Inflammatory macrophage treated with lipopolysaccharide for 4 hours (primary cell): ENCODE data around the gene CC2D2B.
A peak's percentile ranks its signal among the peaks of the same experiment; 100 is the strongest.
"Not testable (repeated sequence)": the region's sequence is repeated elsewhere in the genome, so short reads cannot be mapped to it uniquely, and the experiment has no call there.

ENCODE experiments used
- DNase-seq: peaks from one replicate; pipeline ENCODE4 v3.0.0-alpha.2; 2020

CC2D2B gene

GRCh38 chr10:95906677-95907455, 909 bp upstream of the CC2D2B start:
- DNase-seq: peak; percentile 45

DNA sequence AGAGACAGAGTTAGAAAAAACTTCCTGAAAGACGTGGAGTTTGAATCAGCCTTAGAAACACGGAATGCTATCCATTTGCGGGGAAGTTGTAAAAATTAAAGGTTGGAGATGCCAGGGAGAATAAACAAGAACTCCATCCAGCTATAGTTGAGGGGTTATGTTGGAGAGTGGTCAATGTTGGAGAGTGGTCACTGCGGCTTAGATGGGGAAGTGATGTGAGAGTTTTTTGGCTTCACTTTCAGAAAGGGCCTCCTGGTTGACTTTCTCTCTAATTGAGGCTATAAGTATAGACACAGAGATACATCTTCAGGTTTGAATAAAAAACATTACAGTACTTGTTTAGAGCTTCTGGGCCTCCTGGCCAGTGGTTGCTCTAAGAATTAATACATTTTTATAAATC, 675 bp downstream of the CC2D2B start:
- no peak for DNase-seq

GRCh38 chr10:95909561-95909960, 1.8 kb downstream of the CC2D2B start:
- DNase-seq: no peak

- DNase-seq: not testable (repeated sequence)
These were observed 8.3 kb downstream of the CC2D2B start for GRCh38 chr10:95916039-95916438.

DNA sequence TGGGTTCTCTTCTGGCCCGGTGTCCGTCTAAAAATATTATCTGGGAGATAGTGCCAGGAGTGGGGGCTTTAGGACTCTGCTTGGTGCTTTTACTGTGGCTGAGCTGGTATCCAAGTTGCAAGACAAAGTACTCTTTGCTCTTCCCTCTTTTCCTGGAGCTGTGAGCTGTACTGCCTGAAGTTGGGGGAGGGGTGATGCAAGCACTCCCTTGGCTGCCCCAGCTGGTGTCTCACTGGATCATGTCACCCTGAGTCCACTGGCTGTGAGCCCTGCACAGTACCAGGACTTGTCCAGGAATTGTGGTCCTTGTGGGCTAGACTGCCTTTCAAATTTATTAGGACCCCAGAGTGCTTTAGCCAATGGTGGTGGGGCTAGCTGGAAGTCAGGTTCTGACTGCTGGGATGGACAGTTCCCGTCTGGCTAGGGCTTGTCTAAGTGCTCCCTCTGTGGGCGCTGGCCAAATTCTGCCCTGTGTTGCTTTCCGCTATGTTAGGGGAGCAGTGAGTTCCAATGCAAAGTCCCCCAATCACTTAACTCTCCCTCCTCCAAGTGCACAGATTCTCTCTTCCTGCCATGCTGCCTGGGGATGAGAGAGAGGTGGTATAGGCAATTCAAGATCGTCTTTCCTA, 13.1 kb downstream of the CC2D2B start:
- no peak for DNase-seq

DNA sequence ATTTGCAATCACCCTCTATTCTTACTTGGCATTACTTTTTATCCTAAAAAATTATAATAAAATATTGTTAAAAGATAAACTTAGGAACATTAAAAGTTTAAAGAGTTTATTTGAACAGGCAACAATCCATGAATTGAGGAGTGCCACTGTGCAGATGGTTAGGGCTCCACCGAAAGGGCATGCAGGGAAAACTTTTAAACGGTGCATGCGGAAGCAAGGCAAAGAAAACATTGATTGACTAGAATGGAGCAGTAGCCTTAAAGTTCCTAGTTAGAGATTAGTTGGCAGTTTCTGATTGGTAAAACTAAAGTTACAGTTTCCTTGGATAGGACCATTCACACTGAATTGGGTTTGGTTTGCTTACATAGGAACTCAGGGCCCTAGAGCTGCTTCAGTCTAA, 17.3 kb downstream of the CC2D2B start:
- DNase-seq: no peak

DNA sequence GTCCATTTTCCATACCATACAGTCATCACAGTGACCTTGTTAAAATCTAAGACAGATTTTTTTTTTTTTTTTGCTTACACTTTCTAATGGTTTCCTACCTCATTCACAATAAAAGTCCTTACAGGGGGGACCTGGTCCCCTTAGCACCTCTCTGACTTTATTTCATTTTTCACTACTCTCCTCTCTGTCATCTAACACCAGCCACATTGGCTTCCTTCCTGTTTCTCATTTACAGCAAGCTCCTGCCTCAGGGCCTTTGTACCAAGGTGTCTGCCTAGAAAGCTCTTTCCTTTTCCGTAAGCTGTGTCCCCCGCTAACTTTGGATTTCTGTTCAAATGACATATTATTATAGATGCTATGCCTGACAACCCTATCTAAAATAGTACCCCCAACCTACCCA, 27.7 kb downstream of the CC2D2B start:
- DNase-seq: no peak

DNA sequence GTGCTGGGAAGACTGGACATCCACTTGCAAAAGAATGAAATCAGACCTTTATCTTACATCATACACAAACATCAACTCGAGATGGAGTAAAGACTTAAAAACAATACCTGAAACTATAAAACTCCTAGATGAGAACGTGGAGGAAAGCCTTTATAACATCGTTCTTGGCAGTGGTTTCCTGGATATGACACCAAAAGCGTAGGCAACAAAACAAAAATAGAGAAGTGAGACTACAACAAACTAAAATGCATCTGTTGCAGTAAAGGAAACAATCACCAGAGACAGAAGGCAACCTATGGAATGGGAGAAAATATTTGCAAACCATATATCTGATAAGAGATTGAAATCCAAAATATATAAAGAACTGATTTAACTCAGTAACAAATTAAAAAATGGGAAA, 33.3 kb downstream of the CC2D2B start:
- peak; percentile 4 for DNase-seq

- DNase-seq: no peak
These were observed 55.6 kb downstream of the CC2D2B start for GRCh38 chr10:95963202-95963990.

DNA sequence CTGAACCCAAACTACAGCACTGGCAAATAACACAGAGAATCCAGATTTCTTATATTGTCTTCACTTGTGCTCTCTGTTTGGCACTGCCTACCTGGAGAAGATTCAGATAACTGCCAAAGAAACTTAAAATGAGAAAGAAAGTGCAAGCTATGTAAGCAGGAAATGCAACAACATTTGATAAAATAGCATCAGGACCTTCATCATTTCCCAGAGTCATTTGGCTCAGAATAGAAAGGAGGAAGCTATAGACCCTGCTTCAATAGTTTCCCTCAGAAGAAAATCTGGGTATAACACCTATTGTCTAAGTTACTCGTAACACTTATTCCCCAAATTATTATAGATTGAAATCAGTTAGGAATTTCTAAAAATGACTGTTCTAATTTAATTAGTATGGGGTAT, 56.2 kb downstream of the CC2D2B start:
- DNase-seq: no peak

GRCh38 chr10:95964756-95965155, 57.0 kb downstream of the CC2D2B start:
- DNase-seq: peak; percentile 44

DNA sequence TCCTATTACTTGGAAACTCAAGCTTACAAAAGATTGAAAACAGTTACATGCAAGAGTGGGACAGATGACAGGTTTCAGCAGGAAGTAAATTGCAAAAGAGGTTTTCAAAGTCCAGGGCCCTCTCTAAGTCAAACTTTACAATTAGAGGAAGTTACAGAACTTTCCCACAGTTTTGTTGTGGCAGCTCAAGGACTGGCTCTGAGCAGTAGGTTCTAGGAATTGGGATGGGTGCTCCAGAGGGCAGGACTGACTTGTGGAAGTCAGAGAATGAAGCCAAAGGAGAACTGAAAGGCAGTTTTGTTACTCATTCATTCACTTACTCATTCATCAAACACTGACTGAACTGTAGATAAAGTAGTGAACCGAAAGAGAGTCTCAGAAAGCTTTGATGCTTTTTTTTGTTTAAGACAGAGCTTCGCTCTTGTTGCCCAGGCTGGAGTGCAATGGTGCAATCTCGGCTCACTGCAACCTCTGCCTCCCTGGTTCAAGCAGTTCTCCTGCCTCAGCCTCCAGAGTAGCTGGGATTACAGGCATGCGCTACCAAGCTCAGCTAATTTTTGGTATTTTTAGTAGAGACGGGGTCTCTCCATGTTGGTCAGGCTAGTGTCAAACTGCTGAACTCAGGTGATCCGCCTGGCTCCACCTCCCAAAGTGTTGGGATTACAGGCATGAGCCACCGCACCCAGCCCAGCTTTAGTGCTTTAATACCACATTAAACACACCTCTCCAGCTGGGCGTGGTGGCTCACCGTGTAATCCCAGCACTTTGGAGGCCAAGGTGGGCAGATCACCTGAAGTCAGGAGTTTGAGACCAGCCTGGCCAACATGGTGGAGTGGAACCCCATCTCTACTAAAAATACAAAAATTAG, 68.8 kb downstream of the CC2D2B start:
- DNase-seq: peak; percentile 55

DNA sequence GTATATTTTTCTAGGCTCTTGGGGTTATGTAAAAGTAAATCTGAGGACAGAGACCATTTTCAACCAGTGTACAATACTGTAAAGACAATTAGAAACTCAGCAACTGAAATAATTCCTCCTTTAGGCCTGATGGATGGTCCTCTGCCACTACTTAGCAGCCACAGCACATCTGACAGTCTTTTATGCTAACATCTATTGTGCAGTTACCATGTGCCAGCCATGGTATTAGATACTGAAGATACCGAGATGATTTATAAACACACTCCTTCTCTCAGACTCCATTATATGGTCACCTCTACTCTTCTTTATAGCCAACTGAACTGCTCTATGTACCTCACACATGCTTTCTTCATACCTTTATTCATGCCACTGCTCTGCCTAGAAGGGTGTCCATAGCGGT, 74.4 kb downstream of the CC2D2B start:
- DNase-seq: no peak

GRCh38 chr10:95987685-95988426, 80.1 kb downstream of the CC2D2B start:
- peak; percentile 20 for DNase-seq

GRCh38 chr10:95988702-95989101, 80.9 kb downstream of the CC2D2B start:
- no peak for DNase-seq

- not testable (repeated sequence) for DNase-seq
These were observed 86.6 kb downstream of the CC2D2B start for GRCh38 chr10:95994376-95994775.

- DNase-seq: no peak
These were observed 90.5 kb downstream of the CC2D2B start for GRCh38 chr10:95998255-95998784.

DNA sequence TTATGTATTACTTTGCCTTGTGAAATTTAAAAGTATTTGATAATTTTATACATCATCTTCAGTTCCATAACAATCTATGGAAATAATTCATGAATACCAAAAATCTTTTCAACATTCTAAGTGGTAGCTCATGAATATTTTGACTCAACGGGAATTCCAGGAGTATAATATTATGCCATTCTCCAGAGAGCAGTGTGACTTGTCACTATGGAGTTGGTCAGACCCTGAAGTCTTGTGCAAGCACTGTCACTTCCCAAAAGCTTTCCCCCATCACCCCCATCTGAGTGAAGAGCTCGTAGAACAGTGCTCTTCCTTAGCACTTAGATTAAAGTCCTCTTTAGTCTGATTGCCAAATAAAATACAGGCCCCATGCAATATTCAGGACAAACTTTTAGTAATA, 106.2 kb downstream of the CC2D2B start:
- peak; percentile 19 for DNase-seq

GRCh38 chr10:96014473-96015102, 106.8 kb downstream of the CC2D2B start:
- DNase-seq: no peak

DNA sequence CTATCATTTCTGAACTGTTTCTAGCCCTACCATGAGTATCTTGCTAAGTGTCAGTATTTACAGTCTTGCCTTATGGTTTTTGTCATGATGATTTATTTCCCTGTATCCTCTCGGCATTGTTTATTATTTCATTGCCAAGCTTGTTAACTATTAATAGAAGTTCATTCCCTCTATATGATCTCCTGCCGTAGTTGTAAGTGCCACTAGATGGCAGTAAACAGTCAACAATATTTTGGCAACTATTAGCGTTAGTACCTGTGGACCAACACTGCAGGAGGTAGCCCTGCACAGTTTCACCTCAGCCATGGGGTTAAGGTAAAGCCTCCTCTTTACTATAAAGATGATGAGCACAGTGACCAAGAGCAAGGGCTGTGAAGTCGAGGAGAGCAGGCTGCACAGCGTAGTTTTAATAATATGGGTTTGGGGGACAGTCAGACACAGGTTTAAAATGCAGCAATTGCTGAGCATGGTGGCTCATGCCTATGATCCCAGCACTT, 109.5 kb downstream of the CC2D2B start:
- DNase-seq: peak; percentile 67

DNA sequence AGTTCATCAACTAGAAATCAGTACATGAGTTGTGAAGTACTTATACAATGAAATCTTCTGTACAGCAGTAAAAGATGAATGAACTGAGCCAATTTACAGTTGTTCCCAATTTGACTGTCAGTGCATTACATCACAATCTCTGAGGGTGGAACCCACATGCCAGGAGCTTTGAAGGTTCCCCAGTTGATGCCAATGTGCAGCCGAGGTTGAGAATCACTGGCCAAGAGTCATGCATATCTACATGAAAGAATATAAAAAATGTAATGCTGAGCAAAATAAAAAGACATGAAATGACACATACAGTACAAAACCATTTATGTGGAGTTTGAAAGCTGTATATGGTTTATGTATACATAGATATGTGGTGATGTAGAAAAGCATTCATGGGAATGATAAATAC, 113.6 kb downstream of the CC2D2B start:
- DNase-seq: no peak
